Measurements from ENCODE around the gene LCP2.

The LCP2 gene

DNA sequence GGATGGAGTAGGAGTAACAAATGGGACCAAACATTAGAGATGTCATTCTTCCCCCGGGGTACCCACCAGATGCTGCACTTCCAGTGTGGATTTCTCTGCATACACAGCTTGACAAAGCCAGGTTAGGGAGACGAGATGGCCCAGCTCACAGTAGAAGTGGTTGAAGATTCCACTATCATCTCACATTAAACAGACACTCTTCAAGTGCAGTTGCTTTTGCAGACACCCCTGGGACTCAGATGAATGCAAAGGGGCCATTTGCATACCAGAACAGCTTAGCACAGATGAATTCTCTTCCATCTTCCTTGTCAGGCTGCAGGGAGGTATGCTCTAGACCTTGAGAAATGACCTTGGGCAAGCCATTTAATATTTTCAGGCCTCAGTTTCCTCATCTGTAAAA, 77.4 kb downstream of the LCP2 start:
- no peak for DNase-seq

DNA sequence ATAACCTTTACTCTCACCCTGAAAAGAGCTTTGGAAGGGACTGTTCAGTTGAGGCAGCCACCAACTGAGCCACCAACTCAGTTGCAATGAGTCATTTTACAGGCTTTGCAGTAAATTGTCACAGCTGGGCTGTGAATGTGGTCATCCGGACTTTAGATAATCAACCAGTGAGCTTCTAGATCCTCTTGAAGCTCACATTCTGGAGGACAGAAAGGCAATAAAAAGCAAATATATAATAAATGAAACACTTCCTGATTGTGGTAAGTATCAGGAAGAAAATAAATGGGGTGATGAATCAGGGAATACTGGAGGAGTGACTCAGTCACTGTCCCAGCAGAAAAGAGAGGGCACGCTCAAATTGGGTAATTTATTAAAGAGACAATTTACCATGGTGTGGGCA, 78.0 kb downstream of the LCP2 start:
- no peak for DNase-seq

DNA sequence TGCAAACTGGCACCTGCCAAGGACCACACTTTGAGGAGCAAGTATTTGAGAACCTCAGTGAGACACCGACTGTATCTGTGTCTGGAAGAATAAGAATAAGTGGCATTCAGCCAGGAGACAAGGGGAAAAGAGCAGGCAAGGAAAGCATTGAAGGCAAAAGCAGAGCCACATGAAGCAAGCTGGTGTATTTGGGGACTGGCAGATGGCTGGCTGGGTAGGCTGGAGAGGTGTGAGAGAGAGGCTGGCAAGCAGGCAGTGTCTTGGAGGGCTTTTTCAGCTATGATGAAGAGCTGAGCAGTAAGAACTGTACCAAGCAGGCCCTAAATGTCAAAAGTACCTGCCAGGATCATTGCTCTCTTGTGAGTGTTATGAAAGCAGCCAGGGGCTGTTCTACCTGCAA, 78.9 kb downstream of the LCP2 start:
- no peak for DNase-seq

DNA sequence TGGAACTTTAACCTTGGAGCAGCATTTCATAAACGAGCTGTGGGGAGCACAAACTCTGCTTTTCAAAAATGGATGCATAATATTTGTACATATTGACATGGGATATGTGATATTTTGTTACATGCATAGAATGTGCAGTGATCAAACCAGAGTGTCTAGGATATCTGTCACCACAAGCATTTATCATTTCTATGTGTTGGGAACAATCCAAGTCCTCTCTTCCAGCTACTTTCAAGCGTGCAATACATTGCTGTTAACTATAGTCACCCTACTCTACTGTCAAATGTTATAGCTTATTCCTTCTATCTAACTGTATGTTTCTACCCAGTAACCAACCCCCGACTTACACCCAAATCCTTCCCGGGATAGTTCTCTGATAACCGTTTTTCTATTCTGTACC, 79.7 kb downstream of the LCP2 start:
- DNase-seq = no peak

DNA sequence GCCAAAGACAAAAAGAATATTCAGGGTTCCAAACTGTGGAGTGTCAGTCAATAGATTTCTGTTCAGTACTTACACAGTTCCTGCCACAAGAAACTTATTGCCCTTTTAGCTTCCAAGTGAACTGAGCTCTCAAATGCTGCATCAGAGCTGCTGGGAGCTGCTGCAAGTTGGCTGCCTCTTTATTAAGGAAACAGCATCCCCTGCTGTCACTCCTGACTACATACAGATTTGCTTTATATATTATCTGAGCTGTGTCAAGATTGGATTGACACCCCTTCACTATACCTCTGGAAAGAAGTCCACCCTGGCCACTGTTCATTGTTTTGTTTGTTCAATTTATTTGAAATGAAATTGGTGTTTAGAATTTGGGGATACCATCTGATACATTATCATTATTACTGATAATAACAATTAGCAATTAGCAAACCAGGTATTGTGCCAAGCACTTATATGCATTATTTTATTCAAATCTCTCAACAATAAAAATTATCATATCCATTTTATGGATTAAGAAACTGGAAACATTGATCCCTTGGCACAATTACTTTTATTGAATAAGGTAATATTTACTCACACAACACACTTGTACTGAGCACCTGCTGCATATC, 81.2 kb downstream of the LCP2 start:
- peak in 19 of 56 donors; percentile 1 to 62 (median 25) for DNase-seq

DNA sequence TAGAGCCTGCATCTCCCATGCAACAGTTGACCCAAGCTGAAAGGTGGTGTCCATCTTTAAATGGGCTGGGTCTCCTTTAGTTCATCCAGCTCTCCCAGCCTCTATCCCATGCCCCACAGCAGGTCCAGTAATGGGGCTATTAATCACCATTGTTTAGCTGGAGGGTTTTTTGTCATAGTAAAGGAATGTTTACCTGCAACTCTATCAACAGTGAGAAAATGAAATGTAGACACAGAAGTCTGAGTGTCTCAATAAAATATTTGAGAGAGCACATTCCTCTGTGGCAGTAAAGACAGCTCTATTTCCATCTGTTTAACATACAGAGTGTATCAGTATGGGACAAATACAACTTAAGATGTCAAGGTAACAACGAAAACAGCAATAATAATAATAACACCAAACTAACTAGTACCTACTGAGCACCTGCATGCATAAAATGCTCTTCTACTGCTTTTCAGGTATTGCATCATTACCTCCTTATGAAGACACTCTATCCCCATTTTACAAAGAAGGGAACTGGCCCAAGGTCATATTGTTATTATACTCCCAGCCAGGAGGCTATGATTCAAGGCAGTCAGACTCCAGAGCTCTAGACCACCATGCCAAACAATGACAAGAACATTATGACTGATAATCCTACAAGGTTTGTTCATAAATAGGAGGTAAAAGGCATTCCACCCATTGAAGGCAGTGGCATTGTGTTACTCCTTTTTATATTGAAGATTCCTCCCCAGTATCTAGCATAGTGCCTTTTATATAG, 85.8 kb downstream of the LCP2 start:
- no peak for DNase-seq

DNA sequence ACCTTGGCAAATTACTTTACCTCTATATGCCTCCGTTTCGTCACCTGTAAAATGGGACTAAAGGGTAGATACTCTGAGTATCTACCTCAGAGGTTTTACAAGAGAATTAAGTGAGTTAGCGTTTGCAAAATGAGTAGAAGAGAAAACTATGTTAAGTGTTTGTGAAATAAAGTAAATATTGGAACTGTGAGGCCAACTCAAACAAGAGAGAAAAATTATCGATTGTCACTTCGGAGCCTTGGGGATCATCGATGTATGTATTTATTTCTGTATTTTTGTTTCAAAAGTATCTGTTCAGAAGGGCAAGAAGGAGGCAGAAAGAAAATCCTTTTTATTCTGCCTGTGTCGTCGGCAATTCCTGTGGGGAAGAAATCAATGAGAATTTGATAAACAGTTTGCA, 90.6 kb downstream of the LCP2 start:
- no peak for DNase-seq

DNA sequence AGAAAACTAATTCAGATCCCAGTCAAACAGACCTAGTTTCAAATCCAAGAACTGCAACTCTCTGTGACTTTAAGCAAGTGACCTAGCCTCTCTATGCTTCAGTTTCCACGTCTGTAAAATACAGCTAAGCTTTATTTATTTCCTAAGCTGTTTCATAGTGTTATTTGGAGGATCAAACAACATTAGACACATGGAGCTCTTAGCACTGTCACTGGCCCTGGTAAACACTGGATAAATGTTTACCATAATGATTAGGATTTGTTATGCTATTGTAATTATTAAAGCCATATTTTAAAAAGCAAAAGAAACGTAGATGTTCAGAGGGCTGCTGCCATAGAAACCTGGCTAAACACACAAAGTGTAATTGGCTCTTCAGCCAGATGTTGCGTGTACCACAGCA, 91.4 kb downstream of the LCP2 start:
- DNase-seq = no peak

DNA sequence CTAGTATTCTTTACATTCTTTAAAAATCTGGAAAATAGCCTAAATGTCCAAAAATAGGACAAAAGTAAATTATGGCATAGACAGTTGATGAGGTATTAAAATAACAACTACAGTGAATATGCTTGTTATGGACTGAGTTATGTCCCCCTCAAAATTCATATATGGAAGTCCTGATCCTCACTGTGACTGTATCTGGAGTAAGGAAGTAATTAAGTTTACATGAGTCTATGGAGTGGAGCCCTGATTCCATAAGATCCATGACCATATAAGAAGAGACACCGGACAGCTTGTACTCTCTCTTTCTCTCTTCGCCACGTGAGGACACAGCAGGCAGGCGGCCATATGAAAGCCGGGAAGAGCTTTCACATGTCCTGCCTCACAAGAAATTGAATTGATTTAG, 93.4 kb downstream of the LCP2 start:
- no peak for DNase-seq

DNA sequence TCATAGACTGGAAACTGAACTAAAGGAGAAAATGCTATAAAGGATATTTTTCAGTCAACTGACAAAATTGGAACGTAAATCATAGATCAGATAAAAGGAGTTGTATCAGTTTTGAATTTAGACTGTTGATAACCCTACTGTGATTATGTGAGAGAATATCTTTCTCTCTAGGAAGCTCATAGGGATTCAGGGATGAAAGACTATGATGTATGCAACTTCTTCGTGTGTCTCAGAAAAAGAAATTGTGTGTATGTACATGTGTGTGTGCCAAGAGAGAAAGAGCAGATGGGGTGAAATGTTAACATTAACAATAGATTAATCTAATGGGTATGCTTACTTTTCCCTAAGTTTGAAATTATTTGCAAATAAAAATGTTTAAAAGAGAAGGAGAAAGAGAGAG, 95.5 kb downstream of the LCP2 start:
- no peak for DNase-seq

DNA sequence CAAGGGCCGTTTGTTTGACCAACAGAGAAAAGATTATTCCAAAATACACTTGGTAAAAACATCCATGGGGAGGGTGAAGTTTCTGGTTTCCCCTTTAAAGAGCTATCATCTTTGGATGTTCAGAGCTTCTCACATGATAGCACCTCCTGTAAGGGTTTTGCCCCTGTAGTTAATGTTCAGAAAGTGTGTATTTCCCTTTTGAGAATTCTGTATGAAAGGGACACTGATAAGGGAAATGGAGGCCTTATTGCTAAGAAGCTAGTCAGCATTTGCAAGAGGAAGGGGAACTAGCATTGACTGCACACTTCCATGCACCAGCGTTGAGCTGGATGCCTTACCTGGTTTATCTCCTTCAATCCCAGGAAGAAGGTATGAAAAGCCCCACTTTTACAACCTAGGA, 96.3 kb downstream of the LCP2 start:
- no peak for DNase-seq

DNA sequence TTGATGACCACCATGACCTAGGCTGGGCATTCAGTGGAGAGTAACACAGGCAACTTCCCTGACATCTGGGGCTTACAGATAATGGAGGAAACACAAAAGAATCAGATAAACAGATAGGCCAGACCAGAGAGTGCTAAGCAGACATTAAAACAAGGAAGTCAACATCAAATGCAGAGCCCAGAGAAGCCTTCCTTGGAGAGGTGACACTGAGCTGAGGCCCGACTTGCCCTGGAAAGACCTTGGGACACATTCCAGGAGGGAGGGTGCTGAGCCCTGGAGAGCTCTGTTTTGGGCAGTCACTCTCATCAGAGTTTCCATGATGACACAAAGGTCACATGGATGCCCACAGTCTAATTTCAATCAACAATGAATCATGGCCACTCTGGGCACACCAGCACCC, 96.7 kb downstream of the LCP2 start:
- DNase-seq = no peak
